Measurements from ENCODE around the gene KAT2A.

DNA sequence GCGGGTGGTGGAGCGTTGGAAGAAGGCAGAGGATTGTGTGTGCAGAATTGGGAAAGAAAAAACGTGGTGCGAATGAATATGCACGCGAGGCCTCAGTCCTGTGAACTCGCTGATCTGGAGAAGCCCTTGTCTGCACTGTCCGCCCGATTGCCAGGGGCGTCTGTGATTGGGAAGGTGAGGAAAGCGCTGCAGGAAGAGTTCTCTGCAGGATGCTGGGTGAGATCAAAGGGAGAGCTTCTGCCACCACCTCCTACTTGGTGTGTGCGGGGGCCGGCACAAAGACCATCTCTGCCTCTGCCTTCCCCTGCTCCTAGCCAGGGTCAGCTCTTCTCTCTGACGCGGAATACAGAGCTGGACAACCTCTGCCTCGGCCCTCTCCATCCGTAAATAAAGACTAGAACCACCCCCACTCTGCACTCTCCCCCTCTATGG is 34.5 kb upstream of the KAT2A start:
- TF ChIP-seq, protein P1, sequence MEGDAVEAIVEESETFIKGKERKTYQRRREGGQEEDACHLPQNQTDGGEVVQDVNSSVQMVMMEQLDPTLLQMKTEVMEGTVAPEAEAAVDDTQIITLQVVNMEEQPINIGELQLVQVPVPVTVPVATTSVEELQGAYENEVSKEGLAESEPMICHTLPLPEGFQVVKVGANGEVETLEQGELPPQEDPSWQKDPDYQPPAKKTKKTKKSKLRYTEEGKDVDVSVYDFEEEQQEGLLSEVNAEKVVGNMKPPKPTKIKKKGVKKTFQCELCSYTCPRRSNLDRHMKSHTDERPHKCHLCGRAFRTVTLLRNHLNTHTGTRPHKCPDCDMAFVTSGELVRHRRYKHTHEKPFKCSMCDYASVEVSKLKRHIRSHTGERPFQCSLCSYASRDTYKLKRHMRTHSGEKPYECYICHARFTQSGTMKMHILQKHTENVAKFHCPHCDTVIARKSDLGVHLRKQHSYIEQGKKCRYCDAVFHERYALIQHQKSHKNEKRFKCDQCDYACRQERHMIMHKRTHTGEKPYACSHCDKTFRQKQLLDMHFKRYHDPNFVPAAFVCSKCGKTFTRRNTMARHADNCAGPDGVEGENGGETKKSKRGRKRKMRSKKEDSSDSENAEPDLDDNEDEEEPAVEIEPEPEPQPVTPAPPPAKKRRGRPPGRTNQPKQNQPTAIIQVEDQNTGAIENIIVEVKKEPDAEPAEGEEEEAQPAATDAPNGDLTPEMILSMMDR (optimal IDR thresholded peaks at IDR 0.05 in 1 of 3, IDR thresholded peaks at IDR 0.05 in 1 of 3, conservative IDR thresholded peaks at IDR 0.05 in 1 of 3; ENCODE audit: extremely low read depth in 1 of 3, insufficient read depth in 2 of 3, low read length in 3 of 3) = no peak
- no peak for TF ChIP-seq EZH2 (IDR thresholded peaks at IDR 0.05; ENCODE audit: low read length)

Data from keratinocyte (primary cell).